ENCODE data around the gene IVNS1ABP. TPM values are rescaled to one million over a fixed set of nuclear protein-coding genes. Genes with fewer than 3 reads are reported as not detected.

Gene IVNS1ABP
- total and polyA plus RNA-seq, 12 donors: 26.0 to 132 (median 64.2) TPM

GRCh38 chr1:185250063-185250462 lies 67.0 kb downstream of the IVNS1ABP start:
- ATAC-seq: no peak
- H3K27me3 ChIP-seq: no peaks in the 10 kb centered on the region
- intact Hi-C loops (cut with DNase I): no loop called here
- H3K4me3 ChIP-seq: no peak overlapping the region
- 93% methylated on average over 4 of the region's 4 CpGs for WGBS, 2 donors
- peaks cover 0 to 13% (median 5%) of the 10 kb centered on the region in 9 donors for H3K4me1 ChIP-seq
- H3K27ac ChIP-seq: peak overlapping the region in 3 of 10 donors; percentile 19 to 33 (median 30)
- H3K9me3 ChIP-seq: no peaks in the 10 kb centered on the region
- no peak for DNase-seq
- TF ChIP-seq, protein P1, sequence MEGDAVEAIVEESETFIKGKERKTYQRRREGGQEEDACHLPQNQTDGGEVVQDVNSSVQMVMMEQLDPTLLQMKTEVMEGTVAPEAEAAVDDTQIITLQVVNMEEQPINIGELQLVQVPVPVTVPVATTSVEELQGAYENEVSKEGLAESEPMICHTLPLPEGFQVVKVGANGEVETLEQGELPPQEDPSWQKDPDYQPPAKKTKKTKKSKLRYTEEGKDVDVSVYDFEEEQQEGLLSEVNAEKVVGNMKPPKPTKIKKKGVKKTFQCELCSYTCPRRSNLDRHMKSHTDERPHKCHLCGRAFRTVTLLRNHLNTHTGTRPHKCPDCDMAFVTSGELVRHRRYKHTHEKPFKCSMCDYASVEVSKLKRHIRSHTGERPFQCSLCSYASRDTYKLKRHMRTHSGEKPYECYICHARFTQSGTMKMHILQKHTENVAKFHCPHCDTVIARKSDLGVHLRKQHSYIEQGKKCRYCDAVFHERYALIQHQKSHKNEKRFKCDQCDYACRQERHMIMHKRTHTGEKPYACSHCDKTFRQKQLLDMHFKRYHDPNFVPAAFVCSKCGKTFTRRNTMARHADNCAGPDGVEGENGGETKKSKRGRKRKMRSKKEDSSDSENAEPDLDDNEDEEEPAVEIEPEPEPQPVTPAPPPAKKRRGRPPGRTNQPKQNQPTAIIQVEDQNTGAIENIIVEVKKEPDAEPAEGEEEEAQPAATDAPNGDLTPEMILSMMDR (IDR thresholded peaks at IDR 0.05): no peak
- no peaks in the 10 kb centered on the region for H3K36me3 ChIP-seq

DNA sequence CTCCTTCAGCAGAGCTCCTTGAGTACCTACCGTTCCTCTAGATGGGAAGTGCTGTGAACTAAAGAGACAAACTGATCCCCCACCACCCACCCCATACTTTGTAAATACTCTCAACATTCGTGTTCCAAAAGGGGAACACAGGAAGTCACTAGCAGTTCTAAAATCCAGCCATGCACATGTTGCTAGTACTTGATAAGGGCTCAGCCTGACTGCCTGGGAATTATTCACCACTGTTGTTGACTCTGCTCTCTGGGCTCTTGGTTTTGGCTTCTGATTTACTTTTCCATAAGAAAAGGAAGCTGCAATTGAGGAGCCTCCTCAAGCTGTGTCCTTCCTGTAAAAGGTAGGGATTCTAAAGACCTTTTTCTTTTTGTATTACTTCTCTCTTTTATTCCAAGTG lies 67.5 kb downstream of the IVNS1ABP start:
- WGBS, 2 donors: 38 to 45% methylated on average over 2 of the region's 2 CpGs
- H3K4me3 ChIP-seq: no peak overlapping the region
- no peaks in the 10 kb centered on the region for H3K9me3 ChIP-seq
- peaks cover 0 to 13% (median 5%) of the 10 kb centered on the region in 9 donors for H3K4me1 ChIP-seq
- DNase-seq (no peak), ATAC-seq (peak in 5 of 8 donors; percentile 41 to 88 (median 54))
- H3K27me3 ChIP-seq: no peaks in the 10 kb centered on the region
- peak overlapping the region in 3 of 10 donors; percentile 19 to 33 (median 30) for H3K27ac ChIP-seq
- TF ChIP-seq, protein P1 (IDR thresholded peaks at IDR 0.05): no peak
- intact Hi-C loops (cut with DNase I): loop anchor here in 2 of 10 donors (10.0 kb wide), 2 partner anchors 345 to 425 kb away; no protein-coding TSS in a partner anchor
- no peaks in the 10 kb centered on the region for H3K36me3 ChIP-seq

Other genes with a start within 250 kb of the IVNS1ABP start
- gene TRMT1L, start 160.3 kb downstream of the IVNS1ABP start, total RNA-seq: 10 to 100 TPM; 19.2 to 34.1 (median 26.7) TPM
- 1 to 10 TPM; 6.8 to 9.7 TPM for gene TRMT1L, start 160.3 kb downstream of the IVNS1ABP start, polyA plus RNA-seq
- gene SWT1, start 160.1 kb downstream of the IVNS1ABP start, total RNA-seq: 1 to 10 TPM; 3.6 to 7.9 (median 6.2) TPM
- 1 to 10 TPM; 1.4 to 2.6 TPM for gene SWT1, start 160.1 kb downstream of the IVNS1ABP start, polyA plus RNA-seq

Data from heart right ventricle (tissue), 16 donors.